OCI-LY1 (cell line): ENCODE data around the gene BRDT.

Experiments
- CTCF ChIP-seq: fragments of 200-600 bp; sonication (generic), shearing (Covaris generic); IDR thresholded peaks from 2 replicates; pipeline ENCODE4 v1.5.1; 2017; ENCODE audit warnings: mild to moderate bottlenecking, antibody characterized with exemption, low read length, moderate library complexity, mixed read lengths
- EZH2 ChIP-seq: fragments of 200-600 bp; sonication (generic), shearing (Covaris generic); IDR thresholded peaks from 2 replicates; pipeline ENCODE4 v1.8.0; 2017; ENCODE audit warnings: borderline replicate concordance, mixed run types, mild to moderate bottlenecking, antibody characterized with exemption, low read length, moderate library complexity, mixed read lengths

GRCh38 chr1:91981996-91982609 is 32.9 kb downstream of the BRDT start:
- TF ChIP-seq CTCF: no peak
- no peak for TF ChIP-seq EZH2
